HCT116 (cell line): ENCODE results near the gene STX1A. TPM values are rescaled to one million over a fixed set of nuclear protein-coding genes. Genes with fewer than 3 reads are reported as not detected.

Experiments
- ATAC-seq: fragments of 200-7000 bp; cut with Tn5 transposase; 2 replicates; pipeline ENCODE4 v1.9.1; 2020; ENCODE audit warnings: mild to moderate bottlenecking, moderate library complexity
- BruUV-seq: library from RNA; stranded (reverse); fragments of 400-500 nt; replicated peaks from 2 replicates; lab custom pipeline; 2021; lab: Mats Ljungman, UMichigan
- CTCF ChIA-PET: fragments of 300-600 bp; sonication (Branson Sonifier 250); formaldehyde crosslinking; loops from one replicate; lab custom pipeline; 2021; ENCODE audit warnings: antibody characterized with exemption; lab: Charles Lee
- POLR2A ChIA-PET: fragments of 300-600, 350-600 bp; sonication (Branson Sonifier 250); formaldehyde crosslinking; loops from one replicate; lab custom pipeline; 2021; ENCODE audit warnings: antibody characterized with exemption; lab: Charles Lee
- RAD21 ChIA-PET, 2 experiments: fragments of 300-600 bp; sonication (Branson Sonifier 250); formaldehyde crosslinking; loops; one replicate each; lab custom pipeline; 2023; ENCODE audit warnings: low total read pairs in 2 of 2; ENCODE audit not compliant: uncharacterized antibody in 2 of 2, unreplicated experiment in 2 of 2, low non-redundant PET in 1 of 2; lab: Charles Lee
- DNase-seq: peaks from one replicate; pipeline ENCODE4 v3.0.0-alpha.2; 2010; ENCODE audit warnings: low read depth, low spot score
- H2AFZ ChIP-seq: fragments of 200-600 bp; shearing (Covaris generic), sonication (generic); 2 replicates; pipeline ENCODE4 v1.6.1; 2017; ENCODE audit warnings: low read depth, mixed run types, mixed read lengths, antibody characterized with exemption, low read length; ENCODE audit not compliant: poor library complexity, severe bottlenecking
- H3K27ac ChIP-seq: 2 replicates; pipeline ENCODE4 v1.5.1; 2012; ENCODE audit warnings: low read depth, low read length
- H3K27me3 ChIP-seq: fragments of 200-600 bp; sonication (generic); 2 replicates; pipeline ENCODE4 v1.6.1; 2016; ENCODE audit warnings: mixed run types, low read length, mixed read lengths; ENCODE audit not compliant: insufficient read depth
- H3K36me3 ChIP-seq, 2 experiments: fragments of 200-500 bp in 1 of 2; fragments of 200-600 bp in 1 of 2; sonication (Bioruptor generic) in 1 of 2; sonication (generic) in 1 of 2; 2 replicates each; pipeline versions ENCODE4 v1.5.1 to v1.6.1; 2014 to 2016; ENCODE audit warnings: low read length in 2 of 2, inconsistent platforms in 1 of 2, mixed read lengths in 1 of 2, mixed run types in 1 of 2; ENCODE audit not compliant: insufficient read depth in 2 of 2, control insufficient read depth in 1 of 2
- H3K4me1 ChIP-seq, 2 experiments: fragments of 200-600 bp in 1 of 2; sonication (generic) in 1 of 2; 2 replicates each; pipeline versions ENCODE4 v1.5.1 to v1.6.1; 2012 to 2017; ENCODE audit warnings: low read length in 2 of 2, inconsistent platforms in 1 of 2, mild to moderate bottlenecking in 1 of 2, mixed read lengths in 1 of 2, mixed run types in 1 of 2, moderate library complexity in 1 of 2; ENCODE audit not compliant: insufficient read depth in 2 of 2, control insufficient read depth in 1 of 2
- H3K4me2 ChIP-seq: fragments of 200-600 bp; sonication (generic); 2 replicates; pipeline ENCODE4 v1.6.1; 2017; ENCODE audit warnings: mixed run types, low read length, mixed read lengths
- H3K4me3 ChIP-seq, 2 experiments: fragments of 200-600 bp in 1 of 2; sonication (generic) in 1 of 2; replicated peaks in 1 of 2; 2 replicates each; pipeline ENCODE4 v1.5.1; 2011 to 2016; ENCODE audit warnings: low read length in 2 of 2, control low read depth in 1 of 2, low read depth in 1 of 2, mild to moderate bottlenecking in 1 of 2, mixed read lengths in 1 of 2, mixed run types in 1 of 2
- H3K79me2 ChIP-seq: fragments of 200-600 bp; sonication (generic); 2 replicates; pipeline ENCODE4 v1.6.1; 2017; ENCODE audit warnings: mild to moderate bottlenecking, mixed run types, low read length, moderate library complexity, mixed read lengths; ENCODE audit not compliant: insufficient read depth
- H3K9ac ChIP-seq: fragments of 200-600 bp; sonication (generic); 2 replicates; pipeline ENCODE4 v1.6.1; 2016; ENCODE audit warnings: low read length, mixed read lengths
- H3K9me2 ChIP-seq: fragments of 200-600 bp; sonication (generic), shearing (Covaris generic); 2 replicates; pipeline ENCODE4 v1.6.1; 2017; ENCODE audit warnings: mixed run types, mild to moderate bottlenecking, moderate library complexity; ENCODE audit not compliant: insufficient read depth
- H3K9me3 ChIP-seq, 2 experiments: fragments of 200-500 bp in 1 of 2; fragments of 200-600 bp in 1 of 2; sonication (Bioruptor generic) in 1 of 2; sonication (generic) in 1 of 2; 2 replicates each; pipeline ENCODE4 v1.6.1; 2014 to 2017; ENCODE audit warnings: low read length in 2 of 2, mixed read lengths in 2 of 2, inconsistent platforms in 1 of 2, low read depth in 1 of 2, mild to moderate bottlenecking in 1 of 2, mixed run types in 1 of 2, moderate library complexity in 1 of 2; ENCODE audit not compliant: control insufficient read depth in 1 of 2, insufficient read depth in 1 of 2
- H4K20me1 ChIP-seq: fragments of 200-600 bp; sonication (generic), shearing (Covaris generic); 2 replicates; pipeline ENCODE4 v1.6.1; 2017; ENCODE audit warnings: mixed run types, mild to moderate bottlenecking, moderate library complexity; ENCODE audit not compliant: insufficient read depth
- CBX3 ChIP-seq: IDR thresholded peaks from 2 replicates; pipeline ENCODE4 v1.6.1; 2012; ENCODE audit warnings: low read depth
- CEBPB ChIP-seq: IDR thresholded peaks from 2 replicates; pipeline ENCODE4 v1.6.1; 2012; ENCODE audit warnings: low read depth
- EGR1 ChIP-seq: IDR thresholded peaks from 2 replicates; pipeline ENCODE4 v1.6.1; 2012; ENCODE audit warnings: low read depth
- ELF1 ChIP-seq: IDR thresholded peaks from 2 replicates; pipeline ENCODE4 v1.6.1; 2012; ENCODE audit warnings: low read depth, borderline replicate concordance
- EZH2 ChIP-seq: fragments of 200-600 bp; sonication (generic); IDR thresholded peaks from 2 replicates; pipeline ENCODE4 v1.6.1; 2017; ENCODE audit warnings: antibody characterized with exemption, mixed run types
- EZH2phosphoT487 ChIP-seq: fragments of 200-600 bp; IDR thresholded peaks from 2 replicates; pipeline ENCODE4 v1.6.1; 2018; ENCODE audit warnings: antibody characterized with exemption, borderline replicate concordance
- FOSL1 ChIP-seq: IDR thresholded peaks from 2 replicates; pipeline ENCODE4 v1.6.1; 2012; ENCODE audit warnings: low read depth
- JUND ChIP-seq: IDR thresholded peaks from 2 replicates; pipeline ENCODE4 v1.6.1; 2012
- POLR2A ChIP-seq: IDR thresholded peaks from 2 replicates; pipeline ENCODE4 v1.7.0; 2011; ENCODE audit warnings: borderline replicate concordance; ENCODE audit not compliant: insufficient read depth, insufficient read length; ENCODE audit errors: extremely low read depth
- POLR2AphosphoS5 ChIP-seq: IDR thresholded peaks from 2 replicates; pipeline ENCODE4 v1.6.1; 2011; ENCODE audit warnings: mild to moderate bottlenecking, low read depth, low read length, moderate library complexity
- RAD21 ChIP-seq: IDR thresholded peaks from 2 replicates; pipeline ENCODE4 v1.6.1; 2012; ENCODE audit warnings: low read depth, mild to moderate bottlenecking
- SIN3A ChIP-seq: IDR thresholded peaks from 2 replicates; pipeline ENCODE4 v1.6.1; 2012; ENCODE audit warnings: low read depth
- SRF ChIP-seq: IDR thresholded peaks from 2 replicates; pipeline ENCODE4 v1.6.1; 2012; ENCODE audit warnings: low read depth
- TCF7L2 ChIP-seq: IDR thresholded peaks from 2 replicates; pipeline ENCODE4 v1.7.0; 2011; ENCODE audit warnings: borderline replicate concordance, inconsistent platforms; ENCODE audit not compliant: insufficient read depth, insufficient read length; ENCODE audit errors: extremely low read depth
- ZFX ChIP-seq: fragments of 450-650 bp; IDR thresholded peaks from 2 replicates; pipeline ENCODE4 v1.6.1; 2017
- ZNF274 ChIP-seq: fragments of 200-500 bp; sonication (Bioruptor generic); IDR thresholded peaks from 2 replicates; pipeline ENCODE4 v1.6.1; 2014; ENCODE audit warnings: mild to moderate bottlenecking, low read depth, low read length, inconsistent platforms
- intact Hi-C: fragments of 100-400 bp; cut with micrococcal nuclease; formaldehyde crosslinking; loops from 2 replicates; pipeline ENCODE4 v1.10.0; 2022
- total RNA-seq: library from RNA; stranded (reverse); gene quantifications from one replicate; pipeline ENCODE4 v1.2.1, GENCODE V29; 2021; ENCODE audit not compliant: unreplicated experiment
- TF ChIP-seq, protein P1 (sequence below), 3 experiments: fragments of 200-600 bp in 1 of 3; sonication (generic) in 1 of 3; IDR thresholded peaks in 2 of 3; conservative IDR thresholded peaks in 1 of 3; 2 replicates each; pipeline ENCODE4 v1.5.1; 2012 to 2017; ENCODE audit warnings: low read depth in 2 of 3, low read length in 2 of 3, antibody characterized with exemption in 1 of 3, borderline replicate concordance in 1 of 3, control low read depth in 1 of 3, mild to moderate bottlenecking in 1 of 3, mixed read lengths in 1 of 3, mixed run types in 1 of 3, moderate library complexity in 1 of 3; ENCODE audit not compliant: insufficient read depth in 1 of 3
- TF ChIP-seq, protein P2 (sequence below): IDR thresholded peaks from 2 replicates; pipeline ENCODE4 v1.6.1; 2012
- TF ChIP-seq, protein P3 (sequence below): IDR thresholded peaks from 2 replicates; pipeline ENCODE4 v1.6.1; 2012; ENCODE audit warnings: low read depth

Gene STX1A
- total RNA-seq, 1 experiment from 2014 or later = 39.4 TPM

DNA sequence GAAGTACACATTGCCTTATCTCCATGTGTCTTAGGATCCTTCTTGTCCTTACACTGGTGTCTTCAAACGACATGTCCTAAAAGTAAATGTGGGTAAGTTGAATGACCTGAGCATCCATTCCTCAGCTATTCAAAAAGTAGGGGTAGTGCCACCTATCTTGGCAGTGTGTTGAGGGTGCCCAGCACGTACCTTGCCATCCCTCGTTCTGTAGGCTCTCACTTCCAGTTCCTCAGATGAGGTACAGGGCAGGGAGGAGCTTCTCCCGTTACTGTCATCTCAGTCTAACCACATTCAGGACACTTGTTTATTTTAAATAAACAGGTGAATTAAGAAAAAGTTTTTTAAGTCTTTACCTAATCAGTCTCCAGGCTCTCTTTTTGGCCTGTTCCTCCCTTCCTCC, 23.1 kb downstream of the STX1A start (continued):
- TF ChIP-seq JUND (no peak), ELF1 (no peak), EZH2 (no peak), TCF7L2 (no peak), EGR1 (no peak), EZH2phosphoT487 (no peak), ZNF274 (no peak)
- TF ChIP-seq, protein P1, sequence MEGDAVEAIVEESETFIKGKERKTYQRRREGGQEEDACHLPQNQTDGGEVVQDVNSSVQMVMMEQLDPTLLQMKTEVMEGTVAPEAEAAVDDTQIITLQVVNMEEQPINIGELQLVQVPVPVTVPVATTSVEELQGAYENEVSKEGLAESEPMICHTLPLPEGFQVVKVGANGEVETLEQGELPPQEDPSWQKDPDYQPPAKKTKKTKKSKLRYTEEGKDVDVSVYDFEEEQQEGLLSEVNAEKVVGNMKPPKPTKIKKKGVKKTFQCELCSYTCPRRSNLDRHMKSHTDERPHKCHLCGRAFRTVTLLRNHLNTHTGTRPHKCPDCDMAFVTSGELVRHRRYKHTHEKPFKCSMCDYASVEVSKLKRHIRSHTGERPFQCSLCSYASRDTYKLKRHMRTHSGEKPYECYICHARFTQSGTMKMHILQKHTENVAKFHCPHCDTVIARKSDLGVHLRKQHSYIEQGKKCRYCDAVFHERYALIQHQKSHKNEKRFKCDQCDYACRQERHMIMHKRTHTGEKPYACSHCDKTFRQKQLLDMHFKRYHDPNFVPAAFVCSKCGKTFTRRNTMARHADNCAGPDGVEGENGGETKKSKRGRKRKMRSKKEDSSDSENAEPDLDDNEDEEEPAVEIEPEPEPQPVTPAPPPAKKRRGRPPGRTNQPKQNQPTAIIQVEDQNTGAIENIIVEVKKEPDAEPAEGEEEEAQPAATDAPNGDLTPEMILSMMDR (IDR thresholded peaks at IDR 0.05 in 2 of 3, conservative IDR thresholded peaks at IDR 0.05 in 1 of 3; ENCODE audit: borderline replicate concordance in 1 of 3, insufficient read depth in 1 of 3, low read depth in 2 of 3, low read length in 2 of 3) = no peak
- TF ChIP-seq, protein P2, sequence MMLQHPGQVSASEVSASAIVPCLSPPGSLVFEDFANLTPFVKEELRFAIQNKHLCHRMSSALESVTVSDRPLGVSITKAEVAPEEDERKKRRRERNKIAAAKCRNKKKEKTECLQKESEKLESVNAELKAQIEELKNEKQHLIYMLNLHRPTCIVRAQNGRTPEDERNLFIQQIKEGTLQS = no peak
- TF ChIP-seq, all 23 proteins: peak for 0

DNA sequence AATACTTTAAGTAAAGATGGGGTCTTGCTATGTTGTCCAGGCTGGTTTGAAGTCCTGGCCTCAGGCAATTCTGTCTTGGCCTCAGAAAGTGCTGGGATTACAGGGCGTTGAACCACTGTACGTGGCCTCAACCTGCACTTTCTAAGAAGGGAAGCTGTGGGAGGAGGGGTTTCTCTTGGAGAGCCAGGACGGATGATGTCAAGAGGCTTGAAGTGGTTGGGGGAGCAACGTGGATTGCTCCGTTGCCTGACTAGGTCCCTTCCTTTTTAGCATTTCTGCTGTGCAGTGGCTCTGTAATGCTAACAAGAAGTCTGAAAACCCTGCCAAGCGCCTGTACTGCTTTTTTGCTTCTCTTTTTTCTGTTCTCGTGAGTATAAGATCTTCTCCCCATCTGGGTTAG, 28.8 kb downstream of the STX1A start:
- no peaks in the 10 kb centered on the region for H3K9me3 ChIP-seq
- intact Hi-C loops = no loop called here
- DNase-seq (no peak), ATAC-seq (no peak)
- H3K4me1 ChIP-seq = no peaks in the 10 kb centered on the region
- ChIA-PET CTCF (no interaction called here), RAD21 (no interaction called here), POLR2A (interaction anchor here (1.2 kb wide), 1 partner anchor 16 kb away, joined by 3 read pairs; no protein-coding TSS in a partner anchor)
- no peaks in the 10 kb centered on the region for H3K27me3 ChIP-seq
- peaks cover 46 to 77% of the 10 kb centered on the region in 2 experiments for H3K36me3 ChIP-seq
- BruUV-seq = no TSS peak
- H3K9ac ChIP-seq = no peak overlapping the region
- no peak overlapping the region for H3K4me2 ChIP-seq
- H3K9me2 ChIP-seq = no peaks in the 10 kb centered on the region
- no peak overlapping the region for H2AFZ ChIP-seq
- no peaks in the 10 kb centered on the region for H4K20me1 ChIP-seq
- no peak overlapping the region for H3K4me3 ChIP-seq
- H3K27ac ChIP-seq = no peak overlapping the region
- peaks cover 77% of the 10 kb centered on the region for H3K79me2 ChIP-seq
- TF ChIP-seq ELF1 = no peak
- TF ChIP-seq, protein P1 (IDR thresholded peaks at IDR 0.05 in 2 of 3, conservative IDR thresholded peaks at IDR 0.05 in 1 of 3; ENCODE audit: borderline replicate concordance in 1 of 3, insufficient read depth in 1 of 3, low read depth in 2 of 3, low read length in 2 of 3) = no peak
- TF ChIP-seq EZH2 = no peak
- no peak for TF ChIP-seq SIN3A
- no peak for TF ChIP-seq FOSL1
- no peak for TF ChIP-seq JUND
- no peak for TF ChIP-seq POLR2AphosphoS5
- no peak for TF ChIP-seq TCF7L2
- TF ChIP-seq SRF = no peak
- TF ChIP-seq POLR2A = no peak
- TF ChIP-seq RAD21 = no peak
- TF ChIP-seq EGR1 = no peak
- TF ChIP-seq CEBPB = no peak
- TF ChIP-seq, protein P3, sequence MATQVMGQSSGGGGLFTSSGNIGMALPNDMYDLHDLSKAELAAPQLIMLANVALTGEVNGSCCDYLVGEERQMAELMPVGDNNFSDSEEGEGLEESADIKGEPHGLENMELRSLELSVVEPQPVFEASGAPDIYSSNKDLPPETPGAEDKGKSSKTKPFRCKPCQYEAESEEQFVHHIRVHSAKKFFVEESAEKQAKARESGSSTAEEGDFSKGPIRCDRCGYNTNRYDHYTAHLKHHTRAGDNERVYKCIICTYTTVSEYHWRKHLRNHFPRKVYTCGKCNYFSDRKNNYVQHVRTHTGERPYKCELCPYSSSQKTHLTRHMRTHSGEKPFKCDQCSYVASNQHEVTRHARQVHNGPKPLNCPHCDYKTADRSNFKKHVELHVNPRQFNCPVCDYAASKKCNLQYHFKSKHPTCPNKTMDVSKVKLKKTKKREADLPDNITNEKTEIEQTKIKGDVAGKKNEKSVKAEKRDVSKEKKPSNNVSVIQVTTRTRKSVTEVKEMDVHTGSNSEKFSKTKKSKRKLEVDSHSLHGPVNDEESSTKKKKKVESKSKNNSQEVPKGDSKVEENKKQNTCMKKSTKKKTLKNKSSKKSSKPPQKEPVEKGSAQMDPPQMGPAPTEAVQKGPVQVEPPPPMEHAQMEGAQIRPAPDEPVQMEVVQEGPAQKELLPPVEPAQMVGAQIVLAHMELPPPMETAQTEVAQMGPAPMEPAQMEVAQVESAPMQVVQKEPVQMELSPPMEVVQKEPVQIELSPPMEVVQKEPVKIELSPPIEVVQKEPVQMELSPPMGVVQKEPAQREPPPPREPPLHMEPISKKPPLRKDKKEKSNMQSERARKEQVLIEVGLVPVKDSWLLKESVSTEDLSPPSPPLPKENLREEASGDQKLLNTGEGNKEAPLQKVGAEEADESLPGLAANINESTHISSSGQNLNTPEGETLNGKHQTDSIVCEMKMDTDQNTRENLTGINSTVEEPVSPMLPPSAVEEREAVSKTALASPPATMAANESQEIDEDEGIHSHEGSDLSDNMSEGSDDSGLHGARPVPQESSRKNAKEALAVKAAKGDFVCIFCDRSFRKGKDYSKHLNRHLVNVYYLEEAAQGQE = no peak
- no peak for TF ChIP-seq ZFX
- TF ChIP-seq CBX3 = no peak
